Neural cell (in vitro differentiated cells): Measurements from ENCODE around the gene TAOK1. TPM values are rescaled to one million over a fixed set of nuclear protein-coding genes. Genes with fewer than 3 reads are reported as not detected.
A peak's percentile ranks its signal among the peaks of the same experiment; 100 is the strongest.

Experiments used
- H2AFZ ChIP-seq: fragments of 200-600, 300-800 bp; sonication (generic), shearing (Covaris generic); 2 replicates; pipeline ENCODE4 v1.6.0; 2014; ENCODE audit warnings: low read depth, mild to moderate bottlenecking, antibody characterized with exemption, low read length, moderate library complexity
- H3F3A ChIP-seq: fragments of 200-600 bp; shearing (Covaris generic); 2 replicates; pipeline ENCODE4 v1.6.1; 2016; ENCODE audit warnings: mild to moderate bottlenecking, moderate library complexity, mixed read lengths, antibody characterized with exemption, low read length; ENCODE audit not compliant: insufficient read depth, poor library complexity, severe bottlenecking
- H3K27ac ChIP-seq: fragments of 200-600, 300-800 bp; sonication (generic), shearing (Covaris generic); 2 replicates; pipeline ENCODE4 v1.5.1; 2014; ENCODE audit warnings: mild to moderate bottlenecking, low read length, moderate library complexity
- H3K27me3 ChIP-seq: fragments of 300-800, 200-600 bp; sonication (generic), shearing (Covaris generic); 2 replicates; pipeline ENCODE4 v1.6.0; 2014; ENCODE audit warnings: mild to moderate bottlenecking, low read depth, low read length, moderate library complexity; ENCODE audit not compliant: insufficient read depth
- H3K36me3 ChIP-seq: fragments of 300-800, 200-600 bp; sonication (generic), shearing (Covaris generic); 2 replicates; pipeline ENCODE4 v1.5.1; 2014; ENCODE audit warnings: mild to moderate bottlenecking, antibody characterized with exemption, low read length, moderate library complexity; ENCODE audit not compliant: insufficient read depth
- H3K4me2 ChIP-seq: fragments of 300-800, 200-600 bp; sonication (generic), shearing (Covaris generic); 2 replicates; pipeline ENCODE4 v1.6.0; 2014; ENCODE audit warnings: mild to moderate bottlenecking, low read length
- H3K4me3 ChIP-seq: fragments of 300-800, 200-600 bp; sonication (generic), shearing (Covaris generic); 2 replicates; pipeline ENCODE4 v1.5.1; 2014; ENCODE audit warnings: mild to moderate bottlenecking, low read length, moderate library complexity
- H3K79me2 ChIP-seq: fragments of 200-600 bp; shearing (Covaris generic); replicated peaks from 2 replicates; pipeline ENCODE4 v1.6.0; 2014; ENCODE audit warnings: mild to moderate bottlenecking, low read length, moderate library complexity; ENCODE audit not compliant: insufficient read depth
- H3K9ac ChIP-seq: fragments of 300-800, 200-600 bp; sonication (generic), shearing (Covaris generic); 2 replicates; pipeline ENCODE4 v1.6.1; 2016; ENCODE audit warnings: mild to moderate bottlenecking, low read length, mixed read lengths
- H3K9me2 ChIP-seq: fragments of 200-600 bp; shearing (Covaris generic); 2 replicates; pipeline ENCODE4 v1.6.1; 2016; ENCODE audit warnings: mild to moderate bottlenecking, low read length, mixed read lengths; ENCODE audit not compliant: insufficient read depth
- H3K9me3 ChIP-seq: fragments of 200-600, 300-800 bp; sonication (generic), shearing (Covaris generic); 2 replicates; pipeline ENCODE4 v1.6.1; 2016; ENCODE audit warnings: mild to moderate bottlenecking, mixed run types, low read length, moderate library complexity, mixed read lengths
- H4K20me1 ChIP-seq: fragments of 200-600 bp; shearing (Covaris generic); 2 replicates; pipeline ENCODE4 v1.6.1; 2016; ENCODE audit warnings: mild to moderate bottlenecking, mixed run types; ENCODE audit not compliant: insufficient read depth
- CTCF ChIP-seq: fragments of 450-650 bp; IDR thresholded peaks from 2 replicates; pipeline ENCODE4 v1.5.1; 2014; ENCODE audit warnings: antibody characterized with exemption, mild to moderate bottlenecking, moderate library complexity; ENCODE audit not compliant: poor library complexity, severe bottlenecking
- EP300 ChIP-seq: fragments of 450-650 bp; conservative IDR thresholded peaks from 2 replicates; pipeline ENCODE4 v1.6.1; 2014; ENCODE audit warnings: antibody characterized with exemption, mild to moderate bottlenecking, moderate library complexity; ENCODE audit not compliant: poor library complexity, severe bottlenecking
- EZH2 ChIP-seq: fragments of 200-600, 300-800 bp; shearing (Covaris generic), sonication (generic); IDR thresholded peaks from 2 replicates; pipeline ENCODE4 v1.6.1; 2014; ENCODE audit warnings: antibody characterized with exemption, low read length, borderline replicate concordance, mild to moderate bottlenecking; ENCODE audit not compliant: insufficient read depth, poor library complexity, severe bottlenecking
- MXI1 ChIP-seq: fragments of 450-650 bp; conservative IDR thresholded peaks from 2 replicates; pipeline ENCODE4 v1.6.1; 2014; ENCODE audit warnings: antibody characterized with exemption, mild to moderate bottlenecking; ENCODE audit not compliant: poor library complexity, severe bottlenecking
- POLR2AphosphoS5 ChIP-seq: IDR thresholded peaks from 2 replicates; pipeline ENCODE4 v1.6.1; 2012
- RAD21 ChIP-seq: fragments of 450-650 bp; conservative IDR thresholded peaks from 2 replicates; pipeline ENCODE4 v1.6.1; 2014; ENCODE audit warnings: antibody characterized with exemption, mild to moderate bottlenecking, moderate library complexity
- SMC3 ChIP-seq: fragments of 450-650 bp; conservative IDR thresholded peaks from 2 replicates; pipeline ENCODE4 v1.6.1; 2014; ENCODE audit warnings: antibody characterized with exemption, mild to moderate bottlenecking, moderate library complexity; ENCODE audit not compliant: poor library complexity
- TAF1 ChIP-seq: IDR thresholded peaks from 2 replicates; pipeline ENCODE4 v1.6.1; 2012; ENCODE audit warnings: low read depth
- polyA minus RNA-seq: library from RNA; depleted of rRNA, polyadenylated mRNA; stranded (reverse); fragments of >200 nt; gene quantifications from 2 replicates; pipeline ENCODE4 v1.2.3, GENCODE V29; 2014
- polyA plus RNA-seq: library from polyadenylated mRNA; depleted of rRNA; stranded (reverse); fragments of >200 nt; gene quantifications from 2 replicates; pipeline ENCODE4 v1.2.3, GENCODE V29; 2014
- TF ChIP-seq, protein P1 (sequence below): IDR thresholded peaks from 2 replicates; pipeline ENCODE4 v1.6.1; 2012; ENCODE audit warnings: borderline replicate concordance

Gene TAOK1
- polyA plus RNA-seq (47.5 and 53.2 TPM in 2 replicates), polyA minus RNA-seq (206 and 249 TPM in 2 replicates)

- Histone ChIP-seq H3F3A (no peaks in the 10 kb centered on the region), H3K9me2 (no peaks in the 10 kb centered on the region), H3K4me3 (peak within 1 kb of the TSS; percentile 74), H3K27ac (peak within 1 kb of the TSS; percentile 93), H3K79me2 (peaks cover 44% of the 10 kb centered on the region), H3K36me3 (no peaks in the 10 kb centered on the region), H3K9me3 (no peaks in the 10 kb centered on the region), H3K27me3 (no peaks in the 10 kb centered on the region), H2AFZ (peak within 1 kb of the TSS; percentile 65), H4K20me1 (peaks cover 24% of the 10 kb centered on the region), H3K4me2 (peak within 1 kb of the TSS; percentile 86), H3K9ac (peak within 1 kb of the TSS; percentile 99)
- TF ChIP-seq TAF1: peak; percentile 70
- TF ChIP-seq EP300: peak; percentile 56
- TF ChIP-seq POLR2AphosphoS5: peak; percentile 99
- TF ChIP-seq, protein P1, sequence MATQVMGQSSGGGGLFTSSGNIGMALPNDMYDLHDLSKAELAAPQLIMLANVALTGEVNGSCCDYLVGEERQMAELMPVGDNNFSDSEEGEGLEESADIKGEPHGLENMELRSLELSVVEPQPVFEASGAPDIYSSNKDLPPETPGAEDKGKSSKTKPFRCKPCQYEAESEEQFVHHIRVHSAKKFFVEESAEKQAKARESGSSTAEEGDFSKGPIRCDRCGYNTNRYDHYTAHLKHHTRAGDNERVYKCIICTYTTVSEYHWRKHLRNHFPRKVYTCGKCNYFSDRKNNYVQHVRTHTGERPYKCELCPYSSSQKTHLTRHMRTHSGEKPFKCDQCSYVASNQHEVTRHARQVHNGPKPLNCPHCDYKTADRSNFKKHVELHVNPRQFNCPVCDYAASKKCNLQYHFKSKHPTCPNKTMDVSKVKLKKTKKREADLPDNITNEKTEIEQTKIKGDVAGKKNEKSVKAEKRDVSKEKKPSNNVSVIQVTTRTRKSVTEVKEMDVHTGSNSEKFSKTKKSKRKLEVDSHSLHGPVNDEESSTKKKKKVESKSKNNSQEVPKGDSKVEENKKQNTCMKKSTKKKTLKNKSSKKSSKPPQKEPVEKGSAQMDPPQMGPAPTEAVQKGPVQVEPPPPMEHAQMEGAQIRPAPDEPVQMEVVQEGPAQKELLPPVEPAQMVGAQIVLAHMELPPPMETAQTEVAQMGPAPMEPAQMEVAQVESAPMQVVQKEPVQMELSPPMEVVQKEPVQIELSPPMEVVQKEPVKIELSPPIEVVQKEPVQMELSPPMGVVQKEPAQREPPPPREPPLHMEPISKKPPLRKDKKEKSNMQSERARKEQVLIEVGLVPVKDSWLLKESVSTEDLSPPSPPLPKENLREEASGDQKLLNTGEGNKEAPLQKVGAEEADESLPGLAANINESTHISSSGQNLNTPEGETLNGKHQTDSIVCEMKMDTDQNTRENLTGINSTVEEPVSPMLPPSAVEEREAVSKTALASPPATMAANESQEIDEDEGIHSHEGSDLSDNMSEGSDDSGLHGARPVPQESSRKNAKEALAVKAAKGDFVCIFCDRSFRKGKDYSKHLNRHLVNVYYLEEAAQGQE: no peak
- no peak for TF ChIP-seq CTCF
- peak; percentile 64 for TF ChIP-seq MXI1
- peak; percentile 19 for TF ChIP-seq RAD21
- TF ChIP-seq EZH2: no peak
- no peak for TF ChIP-seq SMC3
Measured at GRCh38 chr17:29389982-29390850, at the start of gene TAOK1. TAOK1 (plus strand) TSS chr17:29390363; CDS start chr17:29451549, 61,186 bp downstream.

DNA sequence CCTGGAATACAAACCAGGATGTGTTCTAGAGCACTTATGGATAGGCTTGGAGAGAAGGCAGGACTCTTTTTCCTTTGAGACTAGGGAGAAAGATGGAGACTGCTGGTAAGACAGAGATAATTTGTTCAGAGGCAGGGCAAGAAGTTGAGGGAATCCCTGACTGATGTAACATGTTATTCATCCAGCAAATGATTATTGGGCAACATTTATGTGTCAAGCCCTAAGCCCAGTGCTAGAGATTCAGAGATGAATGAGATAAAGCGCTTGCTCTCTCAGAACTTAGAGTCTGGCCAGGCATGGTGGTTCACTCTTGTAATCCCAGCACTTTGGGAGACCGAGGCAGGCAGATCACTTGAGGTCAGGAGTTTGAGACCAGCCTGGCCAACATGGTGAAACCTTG is 48.4 kb upstream of the TAOK1 start:
- Histone ChIP-seq H3K27me3 (no peaks in the 10 kb centered on the region), H3F3A (no peaks in the 10 kb centered on the region), H3K9me2 (no peaks in the 10 kb centered on the region), H3K27ac (no peak overlapping the region), H3K9me3 (no peaks in the 10 kb centered on the region), H3K4me3 (no peak overlapping the region), H3K4me2 (no peak overlapping the region), H4K20me1 (no peaks in the 10 kb centered on the region), H3K36me3 (no peaks in the 10 kb centered on the region), H3K9ac (no peak overlapping the region), H3K79me2 (no peaks in the 10 kb centered on the region), H2AFZ (no peak overlapping the region)
- TF ChIP-seq TAF1: no peak
- no peak for TF ChIP-seq RAD21
- TF ChIP-seq CTCF: no peak
